Panc1 (cell line): ENCODE data around the gene SSH2.

Source experiments
- POLR2AphosphoS5 ChIP-seq: IDR thresholded peaks from 2 replicates; pipeline ENCODE4 v1.6.1; 2012; ENCODE audit warnings: mild to moderate bottlenecking, low read depth, low read length, moderate library complexity
- TF ChIP-seq, protein P1 (sequence below): fragments of 450-650 bp; IDR thresholded peaks from 2 replicates; pipeline ENCODE4 v1.5.1; 2017; ENCODE audit warnings: mild to moderate bottlenecking

DNA sequence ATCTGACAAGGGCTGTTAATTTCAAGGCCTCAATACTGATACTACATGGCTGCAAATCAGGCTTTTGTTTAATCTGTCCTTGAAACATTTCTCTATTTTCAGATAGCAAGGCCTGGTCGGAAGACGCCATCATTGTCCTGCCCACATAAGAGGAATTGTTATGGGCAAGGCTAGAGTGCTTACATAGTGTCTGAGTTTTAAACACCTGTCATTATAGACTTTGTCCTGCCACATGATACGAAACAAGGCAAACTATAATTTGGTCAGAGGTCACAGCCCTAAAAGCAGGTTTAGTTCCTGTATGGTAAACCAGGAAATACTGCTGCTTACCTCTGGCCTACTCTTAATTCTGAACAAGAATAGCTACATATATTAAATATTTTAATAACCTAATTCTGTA, 104.4 kb downstream of the SSH2 start:
- TF ChIP-seq, protein P1, sequence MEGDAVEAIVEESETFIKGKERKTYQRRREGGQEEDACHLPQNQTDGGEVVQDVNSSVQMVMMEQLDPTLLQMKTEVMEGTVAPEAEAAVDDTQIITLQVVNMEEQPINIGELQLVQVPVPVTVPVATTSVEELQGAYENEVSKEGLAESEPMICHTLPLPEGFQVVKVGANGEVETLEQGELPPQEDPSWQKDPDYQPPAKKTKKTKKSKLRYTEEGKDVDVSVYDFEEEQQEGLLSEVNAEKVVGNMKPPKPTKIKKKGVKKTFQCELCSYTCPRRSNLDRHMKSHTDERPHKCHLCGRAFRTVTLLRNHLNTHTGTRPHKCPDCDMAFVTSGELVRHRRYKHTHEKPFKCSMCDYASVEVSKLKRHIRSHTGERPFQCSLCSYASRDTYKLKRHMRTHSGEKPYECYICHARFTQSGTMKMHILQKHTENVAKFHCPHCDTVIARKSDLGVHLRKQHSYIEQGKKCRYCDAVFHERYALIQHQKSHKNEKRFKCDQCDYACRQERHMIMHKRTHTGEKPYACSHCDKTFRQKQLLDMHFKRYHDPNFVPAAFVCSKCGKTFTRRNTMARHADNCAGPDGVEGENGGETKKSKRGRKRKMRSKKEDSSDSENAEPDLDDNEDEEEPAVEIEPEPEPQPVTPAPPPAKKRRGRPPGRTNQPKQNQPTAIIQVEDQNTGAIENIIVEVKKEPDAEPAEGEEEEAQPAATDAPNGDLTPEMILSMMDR: no peak
- no peak for TF ChIP-seq POLR2AphosphoS5
